NCI-H1092 treated with DMSO at 0.1 percent for 48 hours (cell line): Measurements from ENCODE around the gene KRTAP12-4.
"Not testable (repeated sequence)": the region's sequence is repeated elsewhere in the genome, so short reads cannot be mapped to it uniquely, and the experiment has no call there.

Source experiments
- DNase-seq: peaks from one replicate; lab custom pipeline; 2025; lab: John Stamatoyannopoulos, UW

The KRTAP12-4 gene

GRCh38 chr21:44610157-44610843, 44.2 kb downstream of the KRTAP12-4 start:
- DNase-seq = not testable (repeated sequence)

- no peak for DNase-seq
These were observed 45.3 kb downstream of the KRTAP12-4 start for GRCh38 chr21:44609193-44609592.

DNA sequence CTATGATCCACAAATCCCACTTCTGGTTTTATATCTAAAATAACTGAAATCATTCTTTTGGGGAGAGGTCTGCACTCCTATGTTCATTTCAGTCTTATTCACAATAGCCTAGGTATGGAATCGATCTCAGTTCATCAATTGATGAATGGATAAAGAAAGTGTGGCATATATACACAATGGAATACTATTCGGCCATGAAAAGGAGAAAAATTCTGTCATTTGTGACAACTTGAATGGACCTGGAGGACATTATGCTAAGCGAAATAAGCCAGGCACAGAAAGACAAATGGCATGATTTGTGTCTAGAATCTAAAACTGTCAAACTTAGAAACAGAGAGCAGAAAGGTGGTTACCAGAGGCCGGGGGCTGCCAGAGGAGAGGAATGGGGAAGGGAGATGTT, 48.0 kb downstream of the KRTAP12-4 start:
- no peak for DNase-seq
